Thoracic aorta (tissue), 2 donors: ENCODE data around the gene KCP. TPM values are rescaled to one million over a fixed set of nuclear protein-coding genes. Genes with fewer than 3 reads are reported as not detected.

Source experiments
- ATAC-seq: fragments of 150-250 bp; one replicate; pipeline ENCODE4 v1.8.0; 2017; ENCODE audit warnings: low read depth; ENCODE audit not compliant: insufficient number of reproducible peaks, low FRiP score
- DNase-seq: peaks from one replicate; pipeline ENCODE4 v3.0.0-alpha.2; 2020; ENCODE audit warnings: low spot score
- H3K27ac ChIP-seq, 2 donors: fragments of 200-600 bp; sonication (generic); 1 replicate in 1 of 2; 2 replicates in 1 of 2; pipeline ENCODE4 v1.5.1; 2016; ENCODE audit warnings: mild to moderate bottlenecking in 2 of 2, moderate library complexity in 2 of 2
- H3K27me3 ChIP-seq: fragments of 200-600 bp; sonication (generic); replicated peaks from 2 replicates; pipeline ENCODE4 v1.6.0; 2016; ENCODE audit warnings: mild to moderate bottlenecking; ENCODE audit not compliant: insufficient read depth
- H3K36me3 ChIP-seq: fragments of 200-600 bp; sonication (generic); one replicate; pipeline ENCODE4 v1.5.1; 2016
- H3K4me1 ChIP-seq, 2 donors: fragments of 200-600 bp; sonication (generic); 1 replicate in 1 of 2; 2 replicates in 1 of 2; pipeline versions ENCODE4 v1.5.1 to v1.6.0; 2016; ENCODE audit warnings: low read depth in 2 of 2, mild to moderate bottlenecking in 1 of 2; ENCODE audit not compliant: control insufficient read depth in 1 of 2
- H3K4me3 ChIP-seq: fragments of 200-600 bp; sonication (generic); 2 replicates; pipeline ENCODE4 v1.5.1; 2016; ENCODE audit warnings: mild to moderate bottlenecking
- H3K9me3 ChIP-seq: fragments of 200-600 bp; sonication (generic); 2 replicates; pipeline ENCODE4 v1.5.1; 2016
- total RNA-seq, 2 donors: library from RNA; depleted of rRNA; stranded (reverse); fragments of >200 nt; gene quantifications; one replicate each; pipeline versions ENCODE4 v1.1.0 to v1.2.3, GENCODE V29; 2016
- TF ChIP-seq, protein P1 (sequence below): fragments of 200-600 bp; sonication (generic); IDR thresholded peaks from one replicate; pipeline ENCODE4 v1.5.1; 2019; ENCODE audit warnings: antibody characterized with exemption

Gene KCP
- total RNA-seq, 2 donors from 2014 or later: 0.81 to 2.0 TPM

DNA sequence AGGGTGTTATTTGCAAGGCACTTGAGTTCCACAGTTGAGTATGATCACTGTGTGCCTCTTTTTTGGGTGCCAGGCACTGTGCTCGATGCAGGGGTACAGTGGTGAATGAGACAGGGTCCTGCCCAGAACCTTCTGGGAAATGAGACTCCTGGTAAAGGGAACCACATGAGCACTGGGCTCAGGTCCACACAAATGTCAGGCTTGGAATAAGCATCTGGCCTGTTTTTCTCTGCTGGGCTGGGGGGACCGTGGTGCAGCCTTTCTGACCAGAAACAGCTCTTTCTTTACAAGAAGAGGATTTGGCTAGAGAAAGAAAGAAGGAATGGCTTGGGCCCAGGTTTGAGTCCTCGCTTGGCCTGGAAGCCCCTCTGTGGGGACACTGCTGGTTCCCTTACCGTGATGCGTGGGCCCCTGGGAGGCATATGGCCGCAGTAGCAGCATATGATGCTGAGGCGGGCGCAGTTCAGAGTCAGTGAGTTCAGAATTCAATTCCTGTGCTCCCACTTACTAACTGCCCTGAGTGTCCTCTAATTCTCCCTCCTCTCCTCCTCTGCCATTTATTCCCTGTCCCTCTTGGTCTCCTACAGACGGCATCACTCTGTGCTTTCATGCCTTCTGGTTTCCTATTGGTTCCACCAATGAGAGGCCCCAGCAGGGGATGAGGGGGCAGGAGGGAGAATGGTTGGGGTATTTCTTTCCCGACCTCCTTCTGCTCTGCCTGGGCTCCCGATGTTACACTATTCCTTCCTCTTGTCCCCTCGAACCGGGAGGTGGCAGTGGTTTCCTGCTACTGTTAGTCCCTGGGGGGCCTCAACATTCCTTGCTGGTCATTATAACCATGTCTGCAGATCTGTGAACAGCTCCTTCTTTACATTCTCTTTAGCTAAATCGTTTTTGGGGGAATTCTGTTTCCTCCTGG, 9.6 kb upstream of the KCP start:
- Histone ChIP-seq H3K36me3 (no peaks in the 10 kb centered on the region), H3K27ac (no peak overlapping the region), H3K9me3 (no peaks in the 10 kb centered on the region), H3K4me1 (peaks cover 4 to 5% of the 10 kb centered on the region in 2 donors), H3K4me3 (no peak overlapping the region), H3K27me3 (no peaks in the 10 kb centered on the region)
- DNase-seq: no peak
- TF ChIP-seq, protein P1, sequence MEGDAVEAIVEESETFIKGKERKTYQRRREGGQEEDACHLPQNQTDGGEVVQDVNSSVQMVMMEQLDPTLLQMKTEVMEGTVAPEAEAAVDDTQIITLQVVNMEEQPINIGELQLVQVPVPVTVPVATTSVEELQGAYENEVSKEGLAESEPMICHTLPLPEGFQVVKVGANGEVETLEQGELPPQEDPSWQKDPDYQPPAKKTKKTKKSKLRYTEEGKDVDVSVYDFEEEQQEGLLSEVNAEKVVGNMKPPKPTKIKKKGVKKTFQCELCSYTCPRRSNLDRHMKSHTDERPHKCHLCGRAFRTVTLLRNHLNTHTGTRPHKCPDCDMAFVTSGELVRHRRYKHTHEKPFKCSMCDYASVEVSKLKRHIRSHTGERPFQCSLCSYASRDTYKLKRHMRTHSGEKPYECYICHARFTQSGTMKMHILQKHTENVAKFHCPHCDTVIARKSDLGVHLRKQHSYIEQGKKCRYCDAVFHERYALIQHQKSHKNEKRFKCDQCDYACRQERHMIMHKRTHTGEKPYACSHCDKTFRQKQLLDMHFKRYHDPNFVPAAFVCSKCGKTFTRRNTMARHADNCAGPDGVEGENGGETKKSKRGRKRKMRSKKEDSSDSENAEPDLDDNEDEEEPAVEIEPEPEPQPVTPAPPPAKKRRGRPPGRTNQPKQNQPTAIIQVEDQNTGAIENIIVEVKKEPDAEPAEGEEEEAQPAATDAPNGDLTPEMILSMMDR: no peak
- no peak for ATAC-seq

DNA sequence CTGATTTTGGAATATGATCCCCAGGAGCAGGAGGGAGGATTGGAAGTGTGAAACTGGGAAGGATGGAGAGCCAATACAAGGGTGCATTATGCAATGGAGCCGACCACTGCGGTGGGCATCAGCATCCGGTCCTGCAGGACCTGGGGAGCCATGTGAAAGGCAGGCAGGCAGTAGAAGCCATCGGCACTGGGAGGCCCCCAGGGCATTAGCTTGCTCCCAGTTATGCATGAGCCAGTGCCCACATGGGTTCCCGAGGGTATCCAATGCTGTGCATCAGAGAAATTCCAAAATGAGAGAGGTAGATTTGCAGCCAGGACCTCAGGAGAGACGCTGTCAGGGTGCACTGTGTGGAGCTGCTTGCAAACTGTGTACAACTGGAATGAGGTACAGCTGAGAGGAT, 8.7 kb upstream of the KCP start:
- TF ChIP-seq, protein P1: no peak
- H3K36me3 ChIP-seq: no peaks in the 10 kb centered on the region
- H3K27me3 ChIP-seq: no peaks in the 10 kb centered on the region
- H3K27ac ChIP-seq: no peak overlapping the region
- no peak overlapping the region for H3K4me3 ChIP-seq
- no peaks in the 10 kb centered on the region for H3K9me3 ChIP-seq
- peaks cover 5% of the 10 kb centered on the region in 2 donors for H3K4me1 ChIP-seq
- DNase-seq: no peak
- ATAC-seq: no peak

DNA sequence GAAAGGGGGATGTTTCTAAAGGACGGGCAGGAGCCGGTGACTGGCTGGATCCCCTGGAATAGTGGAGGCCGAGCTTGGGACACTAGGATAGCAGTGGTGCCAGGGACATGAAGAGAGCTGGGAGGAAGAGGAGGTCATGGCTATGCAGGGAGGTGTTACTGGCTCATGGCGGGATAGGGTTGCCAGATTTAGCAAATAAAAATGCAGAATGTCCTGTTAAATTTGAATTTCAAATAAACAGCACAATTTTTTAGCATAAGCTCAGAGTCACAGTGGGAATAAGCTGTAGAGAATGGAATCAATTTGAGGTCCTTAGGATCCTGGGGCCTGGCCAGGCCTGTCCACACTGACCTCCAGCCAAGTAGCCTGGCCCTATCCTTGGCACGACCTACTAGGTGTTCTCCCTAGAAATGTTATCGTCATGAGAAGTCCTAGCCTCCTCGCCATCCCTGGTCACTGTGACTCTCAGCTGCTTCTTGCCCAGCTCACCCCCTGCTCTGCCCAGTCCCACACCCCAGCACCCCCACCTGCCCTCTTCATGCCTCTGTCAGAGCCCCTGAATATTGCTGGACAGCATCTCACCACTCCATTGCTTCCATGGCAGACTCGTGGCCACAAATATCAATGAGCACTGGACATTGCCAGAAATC, 7.6 kb upstream of the KCP start:
- Histone ChIP-seq H3K9me3 (no peaks in the 10 kb centered on the region), H3K27ac (no peak overlapping the region), H3K36me3 (no peaks in the 10 kb centered on the region), H3K27me3 (no peaks in the 10 kb centered on the region), H3K4me1 (peaks cover 5% of the 10 kb centered on the region in 2 donors), H3K4me3 (no peak overlapping the region)
- TF ChIP-seq, protein P1: no peak
- ATAC-seq (no peak), DNase-seq (no peak)

DNA sequence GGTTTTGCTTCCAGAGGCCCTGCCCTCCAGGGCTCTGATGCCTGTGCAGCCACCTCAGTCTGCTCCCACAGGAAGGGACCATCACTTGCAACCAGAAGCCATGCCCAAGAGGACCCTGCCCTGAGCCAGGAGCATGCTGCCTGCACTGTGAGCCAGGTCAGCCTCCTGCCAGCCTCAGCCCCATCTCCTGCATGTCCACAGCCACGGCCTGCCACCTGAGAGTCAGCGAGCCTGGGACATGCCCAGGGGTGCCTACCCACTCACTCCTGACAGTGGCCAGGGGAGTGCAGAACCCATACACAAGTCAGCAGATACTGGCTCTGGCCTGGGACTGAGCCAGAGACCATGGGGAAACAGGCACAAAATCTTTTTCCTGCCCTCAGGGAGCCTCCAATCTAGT, 6.6 kb upstream of the KCP start:
- Histone ChIP-seq H3K27me3 (no peaks in the 10 kb centered on the region), H3K9me3 (no peaks in the 10 kb centered on the region), H3K4me3 (no peak overlapping the region), H3K36me3 (no peaks in the 10 kb centered on the region), H3K4me1 (peaks cover 5% of the 10 kb centered on the region in 2 donors), H3K27ac (no peak overlapping the region)
- ATAC-seq (no peak), DNase-seq (no peak)
- TF ChIP-seq, protein P1: no peak

DNA sequence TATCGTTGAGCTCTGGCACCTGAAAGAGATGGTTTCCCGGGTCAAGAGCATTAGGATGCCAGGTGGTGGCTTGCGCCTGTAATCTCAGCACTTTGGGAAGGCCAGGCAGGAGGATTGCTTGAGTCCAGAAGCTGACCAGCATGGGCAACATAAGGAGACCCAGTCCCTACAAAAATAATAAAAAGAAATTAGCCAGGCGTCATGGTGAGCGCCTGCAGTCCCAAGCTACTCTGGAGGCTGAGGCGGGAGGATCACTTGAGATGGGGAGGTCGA, 6.1 kb upstream of the KCP start:
- H3K4me3 ChIP-seq: no peak overlapping the region
- H3K36me3 ChIP-seq: no peaks in the 10 kb centered on the region
- ATAC-seq (no peak), DNase-seq (no peak)
- no peaks in the 10 kb centered on the region for H3K9me3 ChIP-seq
- no peaks in the 10 kb centered on the region for H3K27me3 ChIP-seq
- TF ChIP-seq, protein P1: no peak
- H3K4me1 ChIP-seq: peaks cover 5% of the 10 kb centered on the region in 2 donors
- H3K27ac ChIP-seq: no peak overlapping the region
